B cell (primary cell): ENCODE data around the gene ELMO1.

ENCODE experiments used
- CTCF ChIP-seq: fragments of 200-600 bp; IDR thresholded peaks from one replicate; pipeline ENCODE4 v1.8.0; 2022; ENCODE audit warnings: antibody characterized with exemption, mild to moderate bottlenecking
- EZH2 ChIP-seq: IDR thresholded peaks from 2 replicates; pipeline ENCODE4 v1.6.1; 2012; ENCODE audit warnings: borderline replicate concordance, low read depth, mild to moderate bottlenecking, moderate library complexity, low read length; ENCODE audit not compliant: insufficient read depth, poor library complexity, severe bottlenecking

GRCh38 chr7:37006764-37007163, 441.9 kb downstream of the ELMO1 start:
- TF ChIP-seq EZH2 (no peak), CTCF (no peak)
